ENCODE results near the gene ST3GAL3. TPM values are rescaled to one million over a fixed set of nuclear protein-coding genes. Genes with fewer than 3 reads are reported as not detected.
A peak's percentile ranks its signal among the peaks of the same experiment; 100 is the strongest.

Gene ST3GAL3
- total RNA-seq, 3 donors from 2014 or later: 14.0 to 23.0 (median 19.7) TPM

DNA sequence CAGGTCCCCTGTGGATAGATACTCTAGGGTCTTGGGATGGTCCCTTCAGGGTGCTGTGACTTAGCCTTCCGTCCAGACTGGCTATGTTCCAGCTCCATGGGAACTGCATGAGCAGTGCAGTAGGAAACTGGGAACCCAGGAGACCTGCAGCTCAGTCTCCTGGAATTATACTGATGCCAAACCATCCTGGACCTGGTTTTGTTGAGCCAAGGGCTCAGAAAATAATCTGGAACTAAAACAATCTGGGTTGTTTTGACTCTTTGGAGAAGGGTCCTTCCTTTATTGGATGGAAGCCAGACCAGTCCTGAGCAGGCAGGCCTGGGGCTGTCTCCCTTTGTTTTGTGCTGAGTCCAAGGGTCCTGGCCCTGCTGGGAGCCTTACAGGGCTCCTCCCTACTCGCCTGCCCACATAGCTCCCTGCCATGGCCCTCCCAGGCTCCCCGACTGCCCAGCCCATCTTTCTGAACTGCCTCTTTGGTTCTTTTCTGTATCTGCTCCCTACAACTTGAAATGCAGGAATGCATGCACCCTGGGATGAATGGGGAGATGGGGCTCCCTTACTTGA is 240.6 kb downstream of the ST3GAL3 start:
- intact Hi-C loops (cut with DNase I; ENCODE audit: low total_unique reads): no loop called here
- no peak for DNase-seq (ENCODE audit: low spot score in 2 of 2)
- Histone ChIP-seq H3K9me3 (no peaks in the 10 kb centered on the region), H3K4me1 (peaks cover 12% of the 10 kb centered on the region in 2 donors), H3K27me3 (no peaks in the 10 kb centered on the region), H3K36me3 (no peaks in the 10 kb centered on the region), H3K27ac (no peak overlapping the region), H3K4me3 (peak overlapping the region; percentile 61 to 95 (median 83))
- TF ChIP-seq, protein P1, sequence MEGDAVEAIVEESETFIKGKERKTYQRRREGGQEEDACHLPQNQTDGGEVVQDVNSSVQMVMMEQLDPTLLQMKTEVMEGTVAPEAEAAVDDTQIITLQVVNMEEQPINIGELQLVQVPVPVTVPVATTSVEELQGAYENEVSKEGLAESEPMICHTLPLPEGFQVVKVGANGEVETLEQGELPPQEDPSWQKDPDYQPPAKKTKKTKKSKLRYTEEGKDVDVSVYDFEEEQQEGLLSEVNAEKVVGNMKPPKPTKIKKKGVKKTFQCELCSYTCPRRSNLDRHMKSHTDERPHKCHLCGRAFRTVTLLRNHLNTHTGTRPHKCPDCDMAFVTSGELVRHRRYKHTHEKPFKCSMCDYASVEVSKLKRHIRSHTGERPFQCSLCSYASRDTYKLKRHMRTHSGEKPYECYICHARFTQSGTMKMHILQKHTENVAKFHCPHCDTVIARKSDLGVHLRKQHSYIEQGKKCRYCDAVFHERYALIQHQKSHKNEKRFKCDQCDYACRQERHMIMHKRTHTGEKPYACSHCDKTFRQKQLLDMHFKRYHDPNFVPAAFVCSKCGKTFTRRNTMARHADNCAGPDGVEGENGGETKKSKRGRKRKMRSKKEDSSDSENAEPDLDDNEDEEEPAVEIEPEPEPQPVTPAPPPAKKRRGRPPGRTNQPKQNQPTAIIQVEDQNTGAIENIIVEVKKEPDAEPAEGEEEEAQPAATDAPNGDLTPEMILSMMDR (IDR thresholded peaks at IDR 0.05): no peak
- no peak for TF ChIP-seq POLR2A (IDR thresholded peaks at IDR 0.05)

DNA sequence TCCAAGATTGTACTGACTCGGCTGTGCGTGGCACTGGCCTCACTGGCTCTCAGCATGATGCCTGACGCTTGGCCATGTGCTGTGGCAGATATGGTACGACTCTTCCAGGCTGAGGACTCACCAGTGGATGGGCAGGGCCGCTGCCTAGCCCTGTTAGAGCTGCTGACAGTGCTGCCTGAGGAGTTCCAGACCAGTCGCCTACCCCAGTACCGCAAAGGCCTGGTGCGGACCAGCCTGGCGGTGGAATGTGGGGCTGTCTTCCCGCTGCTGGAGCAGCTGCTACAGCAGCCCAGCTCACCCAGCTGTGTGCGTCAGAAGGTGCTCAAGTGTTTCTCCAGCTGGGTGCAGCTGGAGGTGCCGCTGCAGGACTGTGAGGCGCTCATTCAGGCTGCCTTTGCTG is 242.3 kb downstream of the ST3GAL3 start:
- DNase-seq (ENCODE audit: low spot score in 2 of 2): no peak
- H3K4me3 ChIP-seq: no peak overlapping the region
- H3K27me3 ChIP-seq: no peaks in the 10 kb centered on the region
- TF ChIP-seq POLR2AphosphoS5 (IDR thresholded peaks at IDR 0.05) (no peak), POLR2A (IDR thresholded peaks at IDR 0.05) (no peak)
- TF ChIP-seq, protein P1 (IDR thresholded peaks at IDR 0.05): no peak
- H3K36me3 ChIP-seq: no peaks in the 10 kb centered on the region
- H3K27ac ChIP-seq: no peak overlapping the region
- H3K9me3 ChIP-seq: no peaks in the 10 kb centered on the region
- peaks cover 12% of the 10 kb centered on the region in 2 donors for H3K4me1 ChIP-seq
- intact Hi-C loops (cut with DNase I; ENCODE audit: low total_unique reads): loop anchor here (10.0 kb wide), 1 partner anchor 1105 kb away; the partner anchor contains the start of gene ZNF691

DNA sequence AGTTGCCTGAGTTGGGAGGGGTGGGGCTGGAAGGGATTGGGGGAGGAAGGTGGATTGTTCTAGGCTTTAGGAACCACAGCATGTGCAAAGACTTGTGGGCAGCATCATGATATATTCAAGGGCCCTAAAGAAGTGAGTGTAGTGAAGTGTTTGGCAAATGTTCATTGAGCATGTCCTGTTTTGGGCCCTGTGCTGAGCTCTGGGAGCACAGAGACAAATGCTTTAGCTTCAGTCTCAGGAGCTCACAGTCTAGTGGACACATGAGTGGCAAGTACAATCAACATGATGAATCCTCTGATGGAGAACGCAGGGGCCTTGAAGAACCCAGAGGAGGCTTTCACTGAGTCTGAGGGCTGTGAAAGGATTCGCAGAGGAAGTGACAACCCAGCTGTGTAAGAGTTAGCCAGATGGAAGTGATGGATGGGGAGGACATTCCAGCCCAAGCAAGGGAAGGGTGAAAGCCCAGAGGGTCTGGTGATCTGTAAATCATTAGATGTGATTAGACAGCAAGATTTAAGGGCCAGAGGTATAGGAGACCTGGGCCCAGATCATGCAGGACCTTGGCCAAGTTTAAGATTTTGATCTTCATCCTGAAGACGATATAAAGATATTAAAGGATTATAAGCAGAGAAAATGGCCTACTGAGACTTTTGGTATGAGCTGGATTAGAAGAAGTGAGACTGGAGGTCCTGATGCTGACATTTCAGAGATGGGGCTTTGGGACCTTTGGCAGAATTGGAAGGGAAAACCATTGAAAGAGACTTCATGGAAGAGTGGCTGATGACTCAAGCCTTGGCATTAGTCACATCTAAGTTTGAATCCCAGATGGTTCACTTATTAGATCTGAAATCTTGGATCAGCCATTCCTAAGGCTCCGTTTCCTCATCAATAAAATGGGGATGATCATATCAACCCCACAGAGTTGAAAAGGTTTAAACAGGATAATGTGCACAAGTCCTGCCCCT is 244.0 kb downstream of the ST3GAL3 start:
- H3K4me1 ChIP-seq: peaks cover 7 to 12% of the 10 kb centered on the region in 2 donors
- H3K4me3 ChIP-seq: no peak overlapping the region
- TF ChIP-seq POLR2A (IDR thresholded peaks at IDR 0.05) (no peak), POLR2AphosphoS5 (IDR thresholded peaks at IDR 0.05) (no peak)
- TF ChIP-seq, protein P1 (IDR thresholded peaks at IDR 0.05): no peak
- H3K27me3 ChIP-seq: no peaks in the 10 kb centered on the region
- no peaks in the 10 kb centered on the region for H3K36me3 ChIP-seq
- intact Hi-C loops (cut with DNase I; ENCODE audit: low total_unique reads): loop anchor here (10.0 kb wide), 1 partner anchor 1107 kb away; the partner anchor contains the start of gene ZNF691
- H3K27ac ChIP-seq: no peak overlapping the region
- no peaks in the 10 kb centered on the region for H3K9me3 ChIP-seq
- DNase-seq (ENCODE audit: low spot score in 2 of 2): no peak

DNA sequence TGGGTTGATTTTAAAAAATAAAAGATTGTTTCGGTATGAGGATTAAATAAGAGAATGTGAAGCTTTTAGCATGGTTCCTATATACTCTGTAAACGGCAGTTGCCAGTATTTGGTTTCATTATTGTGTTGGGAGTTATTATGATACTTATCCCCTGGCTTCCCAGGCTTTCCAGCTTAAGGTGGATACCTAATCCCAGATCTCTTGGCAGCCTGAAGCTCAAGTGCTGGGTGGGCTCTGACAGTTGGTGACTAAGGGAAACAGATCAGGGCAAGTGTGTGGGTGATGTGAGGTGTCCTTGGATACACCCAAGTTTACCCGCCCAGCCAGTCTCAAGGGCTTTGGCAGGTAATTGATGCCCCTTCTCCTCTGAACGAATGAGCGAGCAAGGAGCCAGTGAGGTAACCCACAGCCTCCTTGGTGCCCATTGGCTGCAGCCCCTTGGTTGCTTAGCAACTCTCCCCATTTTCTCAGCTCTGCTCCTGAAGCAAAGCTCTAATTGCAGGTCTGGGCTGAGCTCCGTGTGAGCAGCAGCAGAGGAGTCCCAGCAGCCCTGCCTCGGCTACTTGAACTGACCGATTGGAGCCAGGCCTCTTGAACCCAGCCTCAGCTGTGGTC is 245.5 kb downstream of the ST3GAL3 start:
- intact Hi-C loops (cut with DNase I; ENCODE audit: low total_unique reads): loop anchor here (10.0 kb wide), 1 partner anchor 1108 kb away; the partner anchor contains the start of gene ZNF691
- Histone ChIP-seq H3K4me3 (no peak overlapping the region), H3K27me3 (no peaks in the 10 kb centered on the region), H3K4me1 (peaks cover 5 to 6% of the 10 kb centered on the region in 2 donors), H3K36me3 (no peaks in the 10 kb centered on the region), H3K27ac (no peak overlapping the region), H3K9me3 (no peaks in the 10 kb centered on the region)
- no peak for TF ChIP-seq POLR2AphosphoS5 (IDR thresholded peaks at IDR 0.05)
- TF ChIP-seq, protein P1 (IDR thresholded peaks at IDR 0.05): no peak
- no peak for TF ChIP-seq POLR2A (IDR thresholded peaks at IDR 0.05)
- DNase-seq (ENCODE audit: low spot score in 2 of 2): no peak

Data from breast epithelium (tissue), 4 donors.